Activated naive CD4-positive, alpha-beta T cell (primary cell): ENCODE data around the gene TREX2.

Source experiments
- DNase-seq, 4 experiments: peaks; one replicate each; lab custom pipeline; 2025; lab: John Stamatoyannopoulos, UW

Gene TREX2, protein sequence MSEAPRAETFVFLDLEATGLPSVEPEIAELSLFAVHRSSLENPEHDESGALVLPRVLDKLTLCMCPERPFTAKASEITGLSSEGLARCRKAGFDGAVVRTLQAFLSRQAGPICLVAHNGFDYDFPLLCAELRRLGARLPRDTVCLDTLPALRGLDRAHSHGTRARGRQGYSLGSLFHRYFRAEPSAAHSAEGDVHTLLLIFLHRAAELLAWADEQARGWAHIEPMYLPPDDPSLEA

GRCh38 chrX:153445856-153446635, at the start of gene TREX2:
TSS of gene TREX2 (minus strand) at chrX:153446056. CDS start at chrX:153445430, 626 bp downstream.
- DNase-seq = no peak

GRCh38 chrX:153495362-153495751, 49.5 kb upstream of the TREX2 start:
- DNase-seq = no peak

DNA sequence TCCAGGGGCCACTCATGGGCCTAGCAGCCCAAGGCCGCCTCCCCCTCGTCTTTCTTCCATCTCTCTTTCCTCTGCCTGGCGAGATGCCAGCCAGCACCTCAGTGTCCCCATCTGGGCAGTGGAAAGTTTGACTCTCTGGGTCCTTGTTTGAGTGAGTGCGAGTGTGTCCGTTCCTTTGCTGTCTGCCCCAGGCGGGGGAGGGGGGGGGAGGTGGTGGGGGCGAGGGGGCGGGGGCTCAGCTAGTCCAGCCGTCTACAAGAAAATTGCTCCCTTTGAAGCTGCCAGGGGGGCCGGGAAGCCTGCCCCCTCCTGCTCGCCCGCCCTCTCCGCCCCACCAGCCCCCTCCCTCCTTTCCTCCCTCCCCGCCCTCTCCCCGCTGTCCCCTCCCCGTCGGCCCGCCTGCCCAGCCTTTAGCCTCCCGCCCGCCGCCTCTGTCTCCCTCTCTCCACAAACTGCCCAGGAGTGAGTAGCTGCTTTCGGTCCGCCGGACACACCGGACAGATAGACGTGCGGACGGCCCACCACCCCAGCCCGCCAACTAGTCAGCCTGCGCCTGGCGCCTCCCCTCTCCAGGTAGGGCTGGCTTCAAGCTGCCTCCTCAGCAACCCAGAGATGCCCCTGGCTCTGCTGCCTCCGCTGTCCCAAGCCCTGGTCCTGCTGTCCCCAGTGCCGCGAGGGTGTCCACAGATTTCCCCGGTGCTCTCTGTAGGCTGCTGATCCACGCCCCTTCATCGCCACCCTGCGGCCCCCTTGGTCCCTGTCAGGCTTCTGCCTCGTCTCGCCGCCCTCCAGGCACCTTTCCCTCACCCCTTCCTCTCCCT, 48.9 kb upstream of the TREX2 start, which contains the start of gene BGN:
TSS of gene BGN (plus strand) at position 440 of the 821 bp plus-strand sequence. CDS start 9,652 bp downstream, outside the sequence.
- peak in 1 of 4 experiments; percentile 21 for DNase-seq

GRCh38 chrX:153494061-153494460, 48.2 kb upstream of the TREX2 start:
- DNase-seq = no peak

- DNase-seq = no peak
Observed at GRCh38 chrX:153493085-153493484, 47.2 kb upstream of the TREX2 start.

GRCh38 chrX:153492543-153492942, 46.7 kb upstream of the TREX2 start:
- DNase-seq = no peak

DNA sequence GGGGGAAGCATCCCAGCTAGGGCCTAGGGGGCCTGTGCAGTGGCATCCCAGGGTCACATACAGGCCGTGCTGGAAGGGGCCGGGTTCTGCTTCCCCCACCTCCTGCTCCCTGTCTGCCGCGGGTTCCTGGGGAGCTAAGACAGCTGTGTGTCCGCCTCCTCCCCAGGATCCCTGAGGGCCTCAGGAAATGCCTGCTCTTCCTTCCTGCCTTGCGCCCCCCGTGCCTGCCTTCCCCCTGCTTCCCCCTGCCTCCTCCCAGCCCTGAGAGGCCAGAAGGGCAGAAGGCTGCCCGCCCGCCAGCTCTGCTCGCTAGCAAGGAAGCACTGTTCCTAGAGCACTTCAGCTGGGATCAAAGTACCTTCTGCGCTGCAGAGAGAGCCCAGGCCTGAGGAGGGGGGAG, 46.1 kb upstream of the TREX2 start:
- DNase-seq = no peak

- no peak for DNase-seq
Observed at GRCh38 chrX:153491351-153491914, 45.6 kb upstream of the TREX2 start.

DNA sequence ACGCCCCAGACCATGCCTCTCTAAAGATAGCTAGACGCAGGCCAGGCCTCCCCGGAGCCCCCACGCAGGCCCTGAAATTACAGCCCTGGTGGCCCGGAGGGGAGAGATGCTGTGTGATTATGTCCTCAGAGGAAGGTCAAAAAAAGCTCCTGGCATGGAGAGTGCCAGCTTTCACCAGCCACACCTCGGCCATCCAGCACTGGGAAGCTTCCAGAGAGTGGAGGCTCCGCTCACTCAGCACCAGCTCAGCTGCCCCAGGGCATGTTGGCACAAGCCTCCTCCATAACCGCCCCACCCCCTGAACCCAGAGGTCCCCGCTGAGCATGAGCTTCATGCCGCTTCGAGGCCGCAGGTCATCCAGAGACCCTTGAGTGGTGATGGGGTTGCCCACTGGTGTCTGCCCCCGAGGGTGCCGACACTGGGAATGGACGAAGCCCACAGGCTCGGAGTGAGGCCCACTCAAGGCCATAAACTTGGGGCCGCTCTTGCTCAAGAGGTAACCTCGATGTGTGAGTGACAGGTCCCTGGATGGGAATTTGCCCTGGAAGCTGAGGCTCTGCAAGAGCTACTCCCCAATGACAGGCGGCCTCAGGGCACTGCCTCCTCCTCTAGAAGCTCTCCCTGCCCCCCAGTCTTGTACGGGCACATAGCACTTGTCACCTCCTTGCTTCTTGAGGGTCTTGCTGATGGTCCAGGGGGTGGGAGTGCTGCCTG, 44.5 kb upstream of the TREX2 start:
- DNase-seq = no peak

- DNase-seq = no peak
Observed at GRCh38 chrX:153488231-153488914, 42.5 kb upstream of the TREX2 start.

DNA sequence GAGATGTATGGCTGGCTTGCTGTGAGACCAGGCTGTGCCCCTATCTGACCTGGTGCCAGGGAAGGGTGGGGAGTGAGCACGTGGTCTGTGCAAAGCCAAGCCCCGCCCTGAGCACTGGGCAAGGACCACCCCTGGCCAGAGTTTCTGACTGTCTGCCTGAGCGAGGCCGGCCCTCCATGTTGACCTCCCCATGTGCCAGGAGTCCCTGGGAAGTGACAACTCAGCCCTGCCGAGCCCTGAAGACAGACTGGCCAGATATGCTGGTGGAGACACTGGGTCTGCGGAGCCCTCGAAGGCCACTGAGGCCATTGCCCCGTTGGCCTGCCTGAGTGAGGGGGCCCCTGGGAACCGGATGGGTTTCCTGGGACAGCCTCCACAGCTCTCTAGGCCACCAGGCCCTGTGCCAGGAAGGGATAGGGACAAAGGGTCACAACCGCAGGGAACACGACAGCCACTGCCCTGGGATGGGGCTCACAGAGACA, 41.8 kb upstream of the TREX2 start:
- no peak for DNase-seq

GRCh38 chrX:153486171-153486570, 40.3 kb upstream of the TREX2 start:
- DNase-seq = no peak

DNA sequence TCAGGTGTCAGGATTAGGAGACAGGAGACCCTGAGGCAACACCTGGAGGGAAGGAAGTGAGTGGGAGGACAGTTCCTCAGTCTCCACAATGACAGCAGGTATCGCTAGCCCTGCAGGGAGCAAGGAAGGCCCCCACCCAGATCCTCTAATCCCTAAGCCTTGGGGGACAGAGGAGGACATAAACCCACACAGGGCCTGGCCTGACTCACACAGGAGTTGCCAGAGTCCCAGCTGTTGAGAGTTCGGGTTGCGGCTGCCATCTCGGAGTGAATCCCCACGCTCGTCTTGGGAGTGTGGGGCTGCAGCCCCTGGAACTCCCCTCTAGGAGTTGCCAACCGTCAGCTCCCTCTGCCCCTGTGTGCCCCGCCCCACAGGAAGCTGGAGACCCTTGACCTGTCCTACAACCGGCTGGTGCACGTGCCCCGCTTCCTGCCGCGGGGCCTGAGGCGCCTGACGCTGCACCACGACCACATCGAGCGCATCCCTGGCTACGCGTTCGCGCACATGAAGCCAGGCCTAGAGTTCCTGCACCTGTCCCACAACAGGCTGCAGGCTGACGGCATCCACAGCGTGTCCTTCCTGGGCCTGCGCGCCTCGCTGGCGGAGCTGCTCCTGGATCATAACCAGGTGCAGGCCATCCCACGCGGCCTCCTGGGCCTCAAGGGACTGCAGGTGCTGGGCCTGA, 39.7 kb upstream of the TREX2 start:
- DNase-seq = no peak

GRCh38 chrX:153482376-153483015, 36.6 kb upstream of the TREX2 start:
- no peak for DNase-seq

DNA sequence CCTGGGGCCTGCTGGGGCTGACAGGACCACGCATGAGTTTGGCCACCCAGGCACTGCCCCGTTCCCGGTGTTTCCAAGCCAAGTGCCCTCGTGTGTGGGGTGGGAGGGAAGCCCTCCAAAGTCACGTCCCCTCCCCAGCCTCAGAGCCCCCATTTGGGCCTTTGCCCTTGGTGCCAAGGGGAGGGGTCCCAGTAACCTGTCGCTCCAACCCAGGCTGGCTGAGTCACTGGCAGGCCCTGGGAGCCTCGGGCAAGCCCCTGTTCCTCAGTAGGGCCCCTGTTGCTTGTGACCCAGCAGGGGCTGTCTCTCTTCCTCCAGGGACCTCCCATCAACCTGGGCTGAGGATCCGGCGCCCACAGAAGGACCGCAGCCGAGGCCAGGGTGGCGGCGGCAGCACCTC, 35.2 kb upstream of the TREX2 start:
- DNase-seq = no peak

GRCh38 chrX:153478746-153479145, 32.9 kb upstream of the TREX2 start:
- no peak for DNase-seq

DNA sequence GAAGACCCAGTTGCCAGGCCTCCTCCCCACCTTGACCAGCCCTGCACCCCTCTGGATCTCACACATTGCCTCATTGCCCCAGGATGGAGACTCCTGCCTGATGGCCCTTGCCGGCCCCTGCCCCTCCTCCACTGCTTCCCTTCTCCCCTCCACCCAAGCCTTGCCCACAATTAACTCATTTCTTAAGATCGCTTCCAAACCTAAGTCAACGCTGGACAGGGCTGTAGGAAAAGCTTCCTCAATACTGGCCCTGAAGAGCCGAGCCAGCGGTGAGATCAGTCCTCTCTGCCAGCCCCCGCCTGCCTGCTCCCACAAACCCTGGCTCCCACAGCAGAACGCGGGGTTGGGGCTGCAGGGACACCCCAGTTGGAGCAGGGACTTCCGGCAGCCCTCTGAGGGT, 32.0 kb upstream of the TREX2 start:
- no peak for DNase-seq

DNA sequence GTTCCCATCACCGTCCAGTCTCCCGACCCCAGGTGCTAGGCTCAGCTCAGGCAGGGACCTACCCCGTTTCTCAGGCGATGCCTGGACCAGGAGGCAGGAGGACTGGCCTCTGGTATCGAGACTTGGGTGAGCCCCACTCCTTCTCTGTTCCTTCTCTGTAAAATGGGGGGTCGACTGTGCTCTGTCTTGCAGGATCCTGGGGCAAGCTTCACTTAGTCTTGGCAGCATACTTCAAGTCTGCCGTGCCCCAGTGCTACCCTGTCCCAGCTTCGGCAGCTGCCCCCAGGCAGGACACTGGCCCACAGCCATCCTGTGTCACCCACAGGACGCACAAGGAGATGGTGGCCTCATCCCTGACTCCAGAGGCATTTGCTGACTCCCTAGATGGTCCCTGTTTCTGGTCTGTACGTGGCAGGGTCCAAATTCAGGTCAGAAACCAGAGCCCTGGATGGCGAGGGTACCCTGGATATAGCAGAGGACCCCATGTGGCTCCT, 31.6 kb upstream of the TREX2 start:
- DNase-seq = no peak

GRCh38 chrX:153476666-153477363, 31.0 kb upstream of the TREX2 start:
- no peak for DNase-seq
